BE2C (cell line): ENCODE data around the gene POLD1.
"Not testable (repeated sequence)": the region's sequence is repeated elsewhere in the genome, so short reads cannot be mapped to it uniquely, and the experiment has no call there.

Source experiments
- DNase-seq: peaks from one replicate; pipeline ENCODE4 v3.0.0-alpha.2; 2020
- H3K27me3 ChIP-seq: fragments of 250-450 bp; sonication (Bioruptor Pico); 2 replicates; pipeline ENCODE4 v1.5.1; 2020; ENCODE audit warnings: mild to moderate bottlenecking
- H3K36me3 ChIP-seq: fragments of 250-450 bp; sonication (Bioruptor Pico); 2 replicates; pipeline ENCODE4 v1.5.1; 2020; ENCODE audit warnings: mild to moderate bottlenecking
- H3K4me1 ChIP-seq: fragments of 250-450 bp; sonication (Bioruptor Pico); 2 replicates; pipeline ENCODE4 v1.5.1; 2020
- H3K4me3 ChIP-seq: 2 replicates; pipeline ENCODE4 v1.5.1; 2011; ENCODE audit warnings: low read depth, low read length
- H3K9me3 ChIP-seq: fragments of 250-450 bp; sonication (Bioruptor Pico); 2 replicates; pipeline ENCODE4 v1.5.1; 2020
- CTCF ChIP-seq: IDR thresholded peaks from 2 replicates; pipeline ENCODE4 v1.5.1; 2012; ENCODE audit warnings: mild to moderate bottlenecking, low read depth, low read length

POLD1 gene

GRCh38 chr19:50437862-50438449 is 53.8 kb downstream of the POLD1 start:
- H3K4me3 ChIP-seq: no peak overlapping the region
- no peaks in the 10 kb centered on the region for H3K36me3 ChIP-seq
- H3K9me3 ChIP-seq: no peaks in the 10 kb centered on the region
- TF ChIP-seq CTCF: no peak
- DNase-seq: no peak
- H3K4me1 ChIP-seq: peaks cover 5% of the 10 kb centered on the region
- no peaks in the 10 kb centered on the region; the same call in 1 of the 2 replicates for H3K27me3 ChIP-seq

GRCh38 chr19:50439130-50439529 is 55.0 kb downstream of the POLD1 start:
- not testable (repeated sequence) for H3K4me1 ChIP-seq, H3K27me3 ChIP-seq, H3K4me3 ChIP-seq, H3K9me3 ChIP-seq, H3K36me3 ChIP-seq, DNase-seq

- TF ChIP-seq CTCF: no peak
- Histone ChIP-seq H3K27me3 (no peaks in the 10 kb centered on the region; the same call in 1 of the 2 replicates), H3K4me3 (no peak overlapping the region), H3K4me1 (no peaks in the 10 kb centered on the region), H3K9me3 (no peaks in the 10 kb centered on the region), H3K36me3 (no peaks in the 10 kb centered on the region)
- no peak for DNase-seq
These were observed 59.9 kb downstream of the POLD1 start for GRCh38 chr19:50444059-50444458.

GRCh38 chr19:50447053-50447452 is 62.9 kb downstream of the POLD1 start:
- Histone ChIP-seq H3K9me3 (no peaks in the 10 kb centered on the region), H3K36me3 (no peaks in the 10 kb centered on the region), H3K4me3 (no peak overlapping the region), H3K27me3 (no peaks in the 10 kb centered on the region; the same call in 1 of the 2 replicates), H3K4me1 (no peaks in the 10 kb centered on the region)
- no peak for TF ChIP-seq CTCF
- no peak for DNase-seq

- Histone ChIP-seq H3K9me3 (no peaks in the 10 kb centered on the region), H3K27me3 (no peaks in the 10 kb centered on the region), H3K4me1 (no peaks in the 10 kb centered on the region), H3K4me3 (no peak overlapping the region), H3K36me3 (no peaks in the 10 kb centered on the region)
- no peak for DNase-seq
- TF ChIP-seq CTCF: no peak
These were observed 63.6 kb downstream of the POLD1 start for GRCh38 chr19:50447750-50448149.

- Histone ChIP-seq H3K4me3 (no peak overlapping the region), H3K4me1 (no peaks in the 10 kb centered on the region), H3K27me3 (no peaks in the 10 kb centered on the region), H3K36me3 (no peaks in the 10 kb centered on the region), H3K9me3 (no peaks in the 10 kb centered on the region)
- no peak for TF ChIP-seq CTCF
- DNase-seq: no peak
These were observed 65.2 kb downstream of the POLD1 start for GRCh38 chr19:50449236-50449899.
